ENCODE data around the gene RHOB. TPM values are rescaled to one million over a fixed set of nuclear protein-coding genes. Genes with fewer than 3 reads are reported as not detected.

RHOB gene
- total RNA-seq, 1 donor from 2014 or later: 160 TPM

GRCh38 chr2:20444101-20444992 lies 2.5 kb upstream of the RHOB start:
- no peaks in the 10 kb centered on the region for H3K9me3 Mint-ChIP-seq (ENCODE audit: unreplicated experiment)
- no peaks in the 10 kb centered on the region for H3K27me3 Mint-ChIP-seq (ENCODE audit: unreplicated experiment)
- no peak overlapping the region for H3K4me3 Mint-ChIP-seq (ENCODE audit: unreplicated experiment)
- no peak for TF ChIP-seq CTCF (IDR thresholded peaks at IDR 0.05)
- DNase-seq (ENCODE audit: extremely low spot score, unreplicated experiment): no peak
- peaks cover 9% of the 10 kb centered on the region for H3K36me3 Mint-ChIP-seq (ENCODE audit: unreplicated experiment)
- peak overlapping the region; percentile 71 for H3K27ac Mint-ChIP-seq (ENCODE audit: unreplicated experiment)
- H3K4me1 Mint-ChIP-seq (ENCODE audit: unreplicated experiment): peaks cover 28% of the 10 kb centered on the region

DNA sequence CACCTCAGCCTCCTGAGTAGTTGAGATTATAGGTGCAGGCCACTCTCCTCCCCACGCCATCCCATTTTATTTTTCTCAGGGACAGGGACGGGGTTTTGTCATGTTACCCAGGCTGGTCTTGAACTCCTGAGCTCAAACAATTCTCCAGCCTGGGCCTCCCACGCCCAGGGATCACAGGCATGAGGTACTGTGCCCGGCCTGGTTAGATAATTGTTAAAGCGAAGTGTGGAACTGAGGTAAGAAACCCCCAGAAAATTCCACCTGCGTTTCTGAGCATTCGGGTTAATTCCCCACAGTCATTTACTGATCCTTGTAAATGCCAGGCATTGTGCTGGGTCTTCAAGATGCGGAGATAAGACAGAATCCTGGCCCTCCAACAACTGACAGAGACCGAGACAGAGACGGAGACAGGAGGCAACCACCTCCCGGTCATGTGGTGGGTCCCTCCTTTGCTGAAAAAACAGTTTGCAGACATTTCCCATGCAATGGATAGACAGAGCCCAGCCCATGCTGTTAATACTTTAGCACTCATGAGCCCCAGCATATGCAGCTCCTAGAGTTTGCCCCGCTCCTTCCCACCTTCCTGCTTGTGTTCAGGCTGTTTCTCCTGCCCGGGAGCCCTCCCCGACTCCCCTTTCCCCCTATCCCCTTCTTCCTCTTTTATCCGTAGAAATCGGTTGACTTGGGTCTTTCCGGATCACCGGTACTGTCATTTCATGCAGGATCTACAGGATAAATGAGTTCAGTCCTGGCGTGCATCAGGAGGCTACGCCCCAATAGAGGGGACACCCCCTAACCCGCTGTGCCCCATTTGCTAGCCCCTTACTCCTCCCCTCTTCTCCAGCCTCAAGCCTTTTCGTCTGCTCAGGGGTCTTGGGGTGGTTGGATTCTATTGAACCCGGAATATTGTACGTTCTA lies 1.6 kb upstream of the RHOB start:
- Mint-ChIP-seq H3K4me3 (ENCODE audit: unreplicated experiment) (peak overlapping the region; percentile 7), H3K27me3 (ENCODE audit: unreplicated experiment) (no peaks in the 10 kb centered on the region), H3K9me3 (ENCODE audit: unreplicated experiment) (no peaks in the 10 kb centered on the region), H3K36me3 (ENCODE audit: unreplicated experiment) (peaks cover 13% of the 10 kb centered on the region), H3K27ac (ENCODE audit: unreplicated experiment) (no peak overlapping the region), H3K4me1 (ENCODE audit: unreplicated experiment) (peaks cover 33% of the 10 kb centered on the region)
- TF ChIP-seq CTCF (IDR thresholded peaks at IDR 0.05): no peak
- no peak for DNase-seq (ENCODE audit: extremely low spot score, unreplicated experiment)

- H3K27me3 Mint-ChIP-seq (ENCODE audit: unreplicated experiment): no peaks in the 10 kb centered on the region
- peak overlapping the region; percentile 75 for H3K4me3 Mint-ChIP-seq (ENCODE audit: unreplicated experiment)
- peak overlapping the region; percentile 57 for H3K27ac Mint-ChIP-seq (ENCODE audit: unreplicated experiment)
- no peaks in the 10 kb centered on the region for H3K9me3 Mint-ChIP-seq (ENCODE audit: unreplicated experiment)
- no peak for DNase-seq (ENCODE audit: extremely low spot score, unreplicated experiment)
- peaks cover 44% of the 10 kb centered on the region for H3K4me1 Mint-ChIP-seq (ENCODE audit: unreplicated experiment)
- TF ChIP-seq CTCF (IDR thresholded peaks at IDR 0.05): no peak
- peaks cover 13% of the 10 kb centered on the region for H3K36me3 Mint-ChIP-seq (ENCODE audit: unreplicated experiment)
These were observed 488 bp upstream of the RHOB start for GRCh38 chr2:20446255-20446916.

- DNase-seq (ENCODE audit: extremely low spot score, unreplicated experiment): no peak
- H3K4me1 Mint-ChIP-seq (ENCODE audit: unreplicated experiment): peaks cover 53% of the 10 kb centered on the region
- peak overlapping the region; percentile 91 for H3K4me3 Mint-ChIP-seq (ENCODE audit: unreplicated experiment)
- H3K27me3 Mint-ChIP-seq (ENCODE audit: unreplicated experiment): no peaks in the 10 kb centered on the region
- H3K9me3 Mint-ChIP-seq (ENCODE audit: unreplicated experiment): no peaks in the 10 kb centered on the region
- H3K36me3 Mint-ChIP-seq (ENCODE audit: unreplicated experiment): peaks cover 13% of the 10 kb centered on the region
- TF ChIP-seq CTCF (IDR thresholded peaks at IDR 0.05): no peak
- H3K27ac Mint-ChIP-seq (ENCODE audit: unreplicated experiment): peak overlapping the region; percentile 94
These were observed 767 bp downstream of the RHOB start for GRCh38 chr2:20447437-20448245.
